OCI-LY1 (cell line): Measurements from ENCODE around the gene HMCN2.

Experiments used
- H2AFZ ChIP-seq: fragments of 200-600 bp; sonication (generic), shearing (Covaris generic); 2 replicates; pipeline ENCODE4 v1.6.0; 2014; ENCODE audit warnings: antibody characterized with exemption, mild to moderate bottlenecking, low read length
- H3F3A ChIP-seq: fragments of 200-600 bp; sonication (generic), shearing (Covaris generic); 2 replicates; pipeline ENCODE4 v1.6.0; 2014; ENCODE audit warnings: mild to moderate bottlenecking, antibody characterized with exemption, low read length, moderate library complexity; ENCODE audit not compliant: insufficient read depth
- H3K27ac ChIP-seq: fragments of 200-600 bp; sonication (generic); 2 replicates; pipeline ENCODE4 v1.5.1; 2014; ENCODE audit warnings: low read length, mixed run types, mild to moderate bottlenecking, low read depth; ENCODE audit not compliant: poor library complexity, severe bottlenecking
- H3K27me3 ChIP-seq: fragments of 200-600 bp; sonication (generic); 2 replicates; pipeline ENCODE4 v1.6.0; 2014; ENCODE audit warnings: antibody characterized with exemption, mild to moderate bottlenecking, low read length, moderate library complexity; ENCODE audit not compliant: insufficient read depth
- H3K36me3 ChIP-seq: fragments of 200-600 bp; sonication (generic); 2 replicates; pipeline ENCODE4 v1.6.1; 2014; ENCODE audit warnings: mild to moderate bottlenecking, antibody characterized with exemption, low read length, moderate library complexity, mixed read lengths; ENCODE audit not compliant: insufficient read depth
- H3K4me1 ChIP-seq: fragments of 200-600 bp; sonication (generic); 2 replicates; pipeline ENCODE4 v1.5.1; 2014; ENCODE audit warnings: mild to moderate bottlenecking, low read length, moderate library complexity; ENCODE audit not compliant: insufficient read depth, severe bottlenecking
- H3K4me2 ChIP-seq: fragments of 200-600 bp; sonication (generic), shearing (Covaris generic); 2 replicates; pipeline ENCODE4 v1.6.1; 2014; ENCODE audit warnings: low read length
- H3K4me3 ChIP-seq: fragments of 200-600 bp; sonication (generic); 2 replicates; pipeline ENCODE4 v1.5.1; 2014; ENCODE audit warnings: low read length, low read depth, mild to moderate bottlenecking, mixed read lengths; ENCODE audit not compliant: poor library complexity, severe bottlenecking
- H3K79me2 ChIP-seq: fragments of 200-600 bp; shearing (Covaris generic); 2 replicates; pipeline ENCODE4 v1.6.1; 2016; ENCODE audit warnings: mixed run types, low read length, mixed read lengths; ENCODE audit not compliant: insufficient read depth
- H3K9ac ChIP-seq: fragments of 200-600 bp; sonication (generic), shearing (Covaris generic); 2 replicates; pipeline ENCODE4 v1.6.1; 2014; ENCODE audit warnings: mild to moderate bottlenecking, low read length, mixed read lengths
- H3K9me2 ChIP-seq: fragments of 200-600 bp; sonication (generic), shearing (Covaris generic); 2 replicates; pipeline ENCODE4 v1.6.1; 2014; ENCODE audit warnings: low read depth, mild to moderate bottlenecking, low read length, mixed read lengths
- H3K9me3 ChIP-seq: fragments of 200-600 bp; shearing (Covaris generic); 2 replicates; pipeline ENCODE4 v1.6.1; 2014; ENCODE audit warnings: low read length, mixed read lengths
- H4K20me1 ChIP-seq: fragments of 200-600 bp; sonication (generic), shearing (Covaris generic); 2 replicates; pipeline ENCODE4 v1.6.0; 2016; ENCODE audit warnings: mild to moderate bottlenecking, low read length; ENCODE audit not compliant: insufficient read depth
- EZH2 ChIP-seq: fragments of 200-600 bp; sonication (generic), shearing (Covaris generic); IDR thresholded peaks from 2 replicates; pipeline ENCODE4 v1.8.0; 2017; ENCODE audit warnings: borderline replicate concordance, mixed run types, mild to moderate bottlenecking, antibody characterized with exemption, low read length, moderate library complexity, mixed read lengths
- TF ChIP-seq, protein P1 (sequence below): fragments of 200-600 bp; sonication (generic), shearing (Covaris generic); IDR thresholded peaks from 2 replicates; pipeline ENCODE4 v1.5.1; 2017; ENCODE audit warnings: mild to moderate bottlenecking, antibody characterized with exemption, low read length, moderate library complexity, mixed read lengths

Gene HMCN2

DNA sequence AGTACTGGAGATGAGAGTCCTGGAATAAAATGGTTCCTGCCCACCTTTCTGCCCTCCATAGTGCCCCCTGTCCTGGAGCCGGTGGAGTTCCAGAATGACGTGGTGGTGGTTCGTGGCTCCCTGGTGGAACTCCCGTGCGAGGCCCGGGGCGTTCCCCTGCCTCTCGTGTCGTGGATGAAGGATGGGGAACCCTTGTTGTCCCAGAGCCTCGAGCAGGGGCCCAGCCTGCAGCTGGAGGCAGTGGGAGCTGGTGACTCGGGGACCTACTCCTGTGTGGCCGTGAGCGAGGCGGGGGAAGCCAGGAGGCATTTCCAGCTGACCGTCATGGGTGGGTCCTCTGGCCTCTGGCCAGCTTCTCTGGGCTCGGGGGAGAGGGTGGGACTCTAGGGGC lies 128.1 kb downstream of the HMCN2 start:
- Histone ChIP-seq H3K79me2 (no peaks in the 10 kb centered on the region), H3K9me2 (no peaks in the 10 kb centered on the region), H3K4me1 (no peaks in the 10 kb centered on the region), H3K36me3 (no peaks in the 10 kb centered on the region), H3K9ac (no peak overlapping the region), H3K4me3 (no peak overlapping the region), H3K4me2 (no peak overlapping the region), H3F3A (no peaks in the 10 kb centered on the region), H3K9me3 (no peaks in the 10 kb centered on the region), H3K27me3 (no peaks in the 10 kb centered on the region), H2AFZ (no peak overlapping the region), H3K27ac (no peak overlapping the region), H4K20me1 (no peaks in the 10 kb centered on the region)
- TF ChIP-seq, protein P1, sequence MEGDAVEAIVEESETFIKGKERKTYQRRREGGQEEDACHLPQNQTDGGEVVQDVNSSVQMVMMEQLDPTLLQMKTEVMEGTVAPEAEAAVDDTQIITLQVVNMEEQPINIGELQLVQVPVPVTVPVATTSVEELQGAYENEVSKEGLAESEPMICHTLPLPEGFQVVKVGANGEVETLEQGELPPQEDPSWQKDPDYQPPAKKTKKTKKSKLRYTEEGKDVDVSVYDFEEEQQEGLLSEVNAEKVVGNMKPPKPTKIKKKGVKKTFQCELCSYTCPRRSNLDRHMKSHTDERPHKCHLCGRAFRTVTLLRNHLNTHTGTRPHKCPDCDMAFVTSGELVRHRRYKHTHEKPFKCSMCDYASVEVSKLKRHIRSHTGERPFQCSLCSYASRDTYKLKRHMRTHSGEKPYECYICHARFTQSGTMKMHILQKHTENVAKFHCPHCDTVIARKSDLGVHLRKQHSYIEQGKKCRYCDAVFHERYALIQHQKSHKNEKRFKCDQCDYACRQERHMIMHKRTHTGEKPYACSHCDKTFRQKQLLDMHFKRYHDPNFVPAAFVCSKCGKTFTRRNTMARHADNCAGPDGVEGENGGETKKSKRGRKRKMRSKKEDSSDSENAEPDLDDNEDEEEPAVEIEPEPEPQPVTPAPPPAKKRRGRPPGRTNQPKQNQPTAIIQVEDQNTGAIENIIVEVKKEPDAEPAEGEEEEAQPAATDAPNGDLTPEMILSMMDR, result no peak
- no peak for TF ChIP-seq EZH2

GRCh38 chr9:130394320-130394719 lies 128.8 kb downstream of the HMCN2 start:
- Histone ChIP-seq H3K27ac (no peak overlapping the region), H3K4me2 (no peak overlapping the region), H3K9me2 (no peaks in the 10 kb centered on the region), H3K9me3 (no peaks in the 10 kb centered on the region), H3K4me3 (no peak overlapping the region), H3K36me3 (no peaks in the 10 kb centered on the region), H2AFZ (no peak overlapping the region), H3K9ac (no peak overlapping the region), H3K4me1 (no peaks in the 10 kb centered on the region), H3K79me2 (no peaks in the 10 kb centered on the region), H4K20me1 (no peaks in the 10 kb centered on the region), H3K27me3 (no peaks in the 10 kb centered on the region), H3F3A (no peaks in the 10 kb centered on the region)
- no peak for TF ChIP-seq EZH2
- TF ChIP-seq, protein P1, result no peak

DNA sequence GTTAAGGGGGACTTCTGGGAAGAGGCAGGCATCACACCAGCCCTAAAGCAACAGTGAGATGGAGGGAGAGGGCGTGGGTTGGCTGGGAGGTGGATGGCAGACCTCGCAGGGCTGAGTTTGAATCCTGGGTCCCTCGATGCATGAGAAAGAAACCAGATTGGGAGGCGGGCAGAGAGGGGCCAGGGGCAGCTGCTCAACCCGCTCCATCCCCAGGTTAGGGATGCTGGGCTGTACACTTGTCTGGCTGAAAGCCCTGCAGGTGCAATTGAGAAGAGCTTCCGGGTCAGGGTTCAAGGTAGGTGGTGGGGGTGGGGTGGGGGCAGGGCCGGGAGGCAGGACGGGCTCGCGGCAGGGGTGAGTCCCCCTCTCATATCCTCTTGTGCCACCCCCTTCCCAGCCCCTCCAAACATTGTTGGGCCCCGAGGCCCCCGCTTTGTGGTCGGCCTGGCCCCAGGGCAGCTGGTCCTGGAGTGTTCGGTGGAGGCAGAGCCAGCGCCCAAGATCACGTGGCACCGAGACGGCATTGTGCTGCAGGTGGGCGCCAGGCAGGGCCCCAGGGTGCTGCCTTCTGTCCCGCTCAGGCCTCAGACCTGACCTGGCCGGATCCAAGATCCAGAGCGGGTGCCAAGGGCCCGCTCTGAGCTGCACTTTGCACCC lies 129.4 kb downstream of the HMCN2 start:
- no peaks in the 10 kb centered on the region for H4K20me1 ChIP-seq
- H3F3A ChIP-seq, result no peaks in the 10 kb centered on the region
- no peaks in the 10 kb centered on the region for H3K27me3 ChIP-seq
- no peak overlapping the region for H2AFZ ChIP-seq
- no peak overlapping the region for H3K4me2 ChIP-seq
- H3K27ac ChIP-seq, result no peak overlapping the region
- no peak overlapping the region for H3K9ac ChIP-seq
- no peak for TF ChIP-seq EZH2
- TF ChIP-seq, protein P1, result no peak
- no peaks in the 10 kb centered on the region for H3K9me3 ChIP-seq
- H3K4me1 ChIP-seq, result no peaks in the 10 kb centered on the region
- H3K9me2 ChIP-seq, result no peaks in the 10 kb centered on the region
- no peaks in the 10 kb centered on the region for H3K79me2 ChIP-seq
- H3K36me3 ChIP-seq, result no peaks in the 10 kb centered on the region
- H3K4me3 ChIP-seq, result no peak overlapping the region
